Measurements from ENCODE around the gene HSPA1B.
"Not testable (repeated sequence)": the region's sequence is repeated elsewhere in the genome, so short reads cannot be mapped to it uniquely, and the experiment has no call there.

HSPA1B gene

DNA sequence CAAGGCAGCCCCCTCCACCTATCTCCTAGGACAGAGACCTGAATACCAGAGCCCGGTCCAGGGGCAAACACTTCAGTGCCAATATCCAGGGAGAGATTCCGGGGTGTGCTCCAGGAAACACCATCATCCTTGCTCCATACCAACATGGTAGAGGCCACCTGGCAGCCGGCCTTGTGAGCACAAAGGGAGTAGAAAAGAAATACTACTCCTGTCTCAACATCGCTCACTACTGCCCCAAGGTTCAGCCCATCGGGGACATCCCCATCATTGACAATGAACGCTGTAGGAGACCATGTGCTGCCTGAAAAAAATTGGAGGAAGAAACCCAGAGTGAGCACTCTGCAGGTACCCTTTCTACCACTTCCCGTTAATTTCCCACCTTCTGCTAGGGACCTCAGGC, 33.6 kb downstream of the HSPA1B start:
- no peak for DNase-seq

DNA sequence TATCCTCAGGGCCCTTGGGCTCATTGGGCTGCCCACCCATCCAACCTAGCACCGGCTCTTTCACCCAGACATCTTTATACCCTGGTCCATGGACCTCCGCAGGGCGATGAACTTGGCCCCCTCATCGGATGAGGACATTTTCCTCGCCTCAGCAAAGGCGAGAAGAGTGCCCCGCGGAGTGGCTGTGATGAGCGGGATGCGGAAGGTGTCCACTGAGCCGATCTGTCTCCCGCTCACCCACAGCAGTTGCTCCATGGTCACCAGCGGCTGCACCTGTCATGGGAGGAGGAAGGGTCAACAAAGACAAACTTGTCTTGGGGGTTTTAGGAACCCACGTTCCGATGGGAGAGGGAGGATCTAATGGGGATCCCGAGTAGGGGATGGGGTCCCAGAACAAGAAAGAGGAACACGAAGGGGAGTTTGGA, 34.4 kb downstream of the HSPA1B start:
- DNase-seq: no peak

DNA sequence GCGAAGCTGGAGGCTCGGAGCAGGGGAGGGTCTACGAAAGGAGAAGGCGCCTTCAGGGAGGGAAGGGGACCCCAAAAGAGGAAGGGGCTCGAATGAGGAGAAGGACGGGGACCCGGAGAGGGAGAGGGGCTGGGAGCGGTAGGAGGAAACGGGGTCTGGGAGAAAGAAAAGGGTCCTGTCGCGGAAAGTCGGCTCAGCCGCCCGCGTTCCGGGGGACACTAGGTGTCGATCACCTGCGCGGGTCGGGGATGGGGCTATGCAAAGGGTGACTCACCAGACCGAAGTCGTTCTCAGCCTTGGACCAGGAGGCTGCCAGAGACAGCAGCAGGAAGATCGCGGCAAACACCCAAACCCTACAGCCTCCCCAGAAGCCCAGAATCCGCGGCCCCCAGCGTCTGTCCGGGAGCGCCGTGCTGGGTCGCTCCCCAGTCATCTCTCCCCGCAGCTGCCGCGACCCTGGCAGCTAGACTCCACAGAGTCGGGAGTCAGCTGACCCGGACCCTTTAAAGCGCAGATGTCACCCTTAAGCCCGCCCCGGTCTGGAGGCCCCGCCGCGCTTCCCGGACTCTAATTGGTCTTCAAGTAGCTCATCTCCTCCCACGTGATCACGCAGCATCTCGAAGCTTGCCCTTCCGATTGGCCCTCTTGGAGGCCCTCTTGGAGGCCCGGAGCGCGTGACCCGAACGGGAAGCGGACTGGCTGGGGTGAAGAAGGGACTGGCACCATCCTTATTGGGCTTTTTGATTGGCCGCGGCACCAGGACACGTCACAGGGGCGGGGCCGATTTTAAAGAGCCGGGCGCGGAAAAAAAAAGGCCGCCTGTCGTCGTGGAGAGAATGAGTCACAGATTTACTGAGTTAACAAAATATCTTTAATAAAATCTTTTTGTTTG, 35.1 kb downstream of the HSPA1B start, which contains the start of gene NEU1:
Gene NEU1 (minus strand): TSS at position 478 of the 892 bp plus-strand sequence. CDS start 45 bp downstream, at position 433.
- peak; percentile 98 for DNase-seq

- DNase-seq: not testable (repeated sequence)
Observed at GRCh38 chr6:31864123-31864562, 36.6 kb downstream of the HSPA1B start.

DNA sequence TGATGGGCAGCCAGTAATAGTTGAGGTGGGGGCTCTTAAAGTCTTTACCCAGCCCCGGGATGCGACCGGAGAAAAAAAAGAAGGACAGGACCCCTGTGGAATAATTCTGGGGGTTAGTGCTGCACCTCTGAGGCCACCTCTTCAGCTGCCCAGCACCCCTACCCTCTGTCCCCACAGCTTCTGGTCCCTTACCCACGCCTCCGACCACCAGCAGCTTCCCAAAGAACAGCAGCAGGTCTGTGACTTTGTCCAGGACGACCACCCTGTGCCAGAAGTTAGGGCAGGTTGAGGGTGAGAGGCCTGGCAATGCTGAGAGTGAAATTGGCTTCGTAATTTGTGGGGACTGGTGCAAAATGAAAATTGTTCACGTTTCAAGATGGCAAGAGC, 37.3 kb downstream of the HSPA1B start:
- no peak for DNase-seq

GRCh38 chr6:31865205-31866118, 37.9 kb downstream of the HSPA1B start:
- no peak for DNase-seq

- not testable (repeated sequence) for DNase-seq
Observed at GRCh38 chr6:31868658-31868971, 41.1 kb downstream of the HSPA1B start.

DNA sequence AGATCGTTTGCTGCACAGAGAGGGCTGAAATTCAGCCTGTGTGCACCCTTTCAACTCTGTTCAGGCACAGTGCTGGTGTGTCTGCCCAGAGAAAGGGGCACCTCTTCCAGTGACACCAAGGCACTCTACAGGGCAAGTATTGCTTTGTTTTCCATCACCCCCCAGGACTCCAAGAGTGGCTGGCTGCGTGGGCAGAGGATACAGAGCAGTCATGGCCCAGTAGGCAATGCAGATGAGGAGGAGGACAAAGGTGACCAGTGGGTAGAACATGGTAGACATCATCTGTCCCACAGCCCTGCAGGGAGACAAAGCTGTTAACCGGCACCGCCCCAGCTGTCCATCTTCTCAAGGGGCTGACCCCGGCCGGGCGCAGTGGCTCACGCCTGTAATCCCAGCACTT, 41.8 kb downstream of the HSPA1B start:
- no peak for DNase-seq

GRCh38 chr6:31870385-31870921, 42.9 kb downstream of the HSPA1B start:
- no peak for DNase-seq

DNA sequence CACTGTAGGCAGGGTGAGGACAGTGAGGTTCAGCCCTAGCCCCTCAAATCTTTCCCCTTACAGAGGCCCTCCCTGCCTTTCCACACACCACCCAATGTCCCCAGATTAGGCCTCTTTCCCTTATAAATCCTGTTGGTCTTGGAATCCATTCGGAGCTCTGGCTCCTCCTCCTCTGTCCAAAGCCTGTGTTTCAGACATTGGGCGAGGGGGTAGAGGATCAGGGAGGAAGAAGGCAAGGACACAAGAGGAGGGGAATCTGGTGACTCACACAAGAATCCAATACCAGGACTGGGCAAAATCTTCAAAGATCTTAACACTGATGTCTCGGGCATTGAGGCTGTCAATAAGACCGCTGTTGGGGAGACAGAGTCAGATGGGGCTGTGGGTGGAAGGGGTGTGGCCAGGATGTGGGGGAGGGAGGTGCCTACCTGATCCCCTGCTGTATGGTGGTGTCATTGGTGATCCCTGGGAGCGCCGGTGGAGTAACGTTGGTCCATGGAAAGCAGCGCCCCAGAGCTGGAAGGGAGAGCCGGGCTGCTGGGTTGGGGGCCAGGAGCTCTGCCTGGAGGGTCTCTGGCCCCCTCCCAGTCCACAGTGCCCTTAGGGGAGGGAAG, 43.6 kb downstream of the HSPA1B start:
- no peak for DNase-seq

- DNase-seq: no peak
Observed at GRCh38 chr6:31874084-31874670, 46.6 kb downstream of the HSPA1B start.

- no peak for DNase-seq
Observed at GRCh38 chr6:31874836-31875572, 47.5 kb downstream of the HSPA1B start.

DNA sequence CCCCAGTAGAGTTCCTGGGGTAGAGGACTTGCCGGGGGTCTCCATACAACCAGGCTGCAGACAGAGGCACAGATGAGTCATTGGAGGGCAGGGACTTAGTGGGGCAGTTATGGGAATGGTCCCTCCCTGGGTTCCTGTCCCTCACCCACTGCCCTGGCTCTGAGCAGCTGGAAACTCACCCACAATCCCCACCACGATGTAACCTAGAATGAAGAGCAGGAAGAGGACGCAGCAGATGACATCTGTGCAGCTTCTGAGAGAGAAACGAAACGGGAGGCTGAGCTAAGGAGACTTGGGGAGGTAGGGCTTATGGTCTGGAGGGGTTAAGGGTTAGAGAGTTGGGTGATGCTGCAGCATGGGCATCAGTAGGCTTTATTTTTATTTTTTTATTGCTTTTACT, 48.3 kb downstream of the HSPA1B start:
- no peak for DNase-seq

DNA sequence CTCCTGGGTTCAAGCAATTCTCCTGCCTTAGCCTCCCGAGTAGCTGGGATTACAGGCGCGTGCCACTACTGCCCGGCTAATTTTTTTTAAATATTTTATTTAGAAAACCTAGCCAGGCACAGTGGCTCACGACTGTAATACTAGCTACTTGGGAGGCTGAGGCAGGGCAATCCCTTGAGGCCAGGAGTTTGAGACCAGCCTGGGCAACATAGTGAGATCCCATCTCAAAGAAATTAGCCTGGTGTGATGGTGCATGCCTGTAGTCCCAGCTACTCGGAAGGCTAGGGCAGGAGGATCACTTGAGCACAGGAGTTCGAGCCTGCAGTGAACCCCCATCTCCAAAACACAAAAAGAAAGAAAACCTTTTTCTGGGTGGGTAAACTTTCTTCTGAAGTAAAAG, 48.8 kb downstream of the HSPA1B start:
- DNase-seq: no peak

DNA sequence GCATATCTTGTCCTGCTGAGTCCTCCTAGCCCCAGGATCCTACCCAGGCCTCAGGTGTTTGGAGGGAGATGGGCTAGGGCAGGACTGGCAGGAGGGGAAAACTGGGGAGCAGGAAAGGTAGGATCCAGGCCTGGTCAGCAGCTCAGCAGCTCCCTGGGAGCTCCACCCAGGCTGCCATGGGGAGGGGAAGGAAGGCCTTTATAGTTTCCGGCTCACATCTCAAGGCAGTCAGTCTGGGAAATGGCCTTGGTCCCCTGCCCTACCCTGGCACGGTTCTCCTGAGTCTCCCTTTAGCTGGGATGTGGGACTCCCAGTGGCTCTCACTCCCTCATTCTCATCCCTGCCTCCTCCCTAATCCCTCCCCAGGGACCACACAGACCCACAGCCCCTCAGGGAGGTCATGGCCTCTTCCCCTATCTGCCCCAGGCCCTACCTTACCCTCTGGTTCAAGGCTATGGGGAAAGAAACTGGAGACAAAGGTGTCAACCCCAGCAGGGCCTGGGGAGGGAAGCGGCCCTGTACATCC, 49.6 kb downstream of the HSPA1B start:
- DNase-seq: no peak

- peak; percentile 1 for DNase-seq
Observed at GRCh38 chr6:31877651-31878161, 50.2 kb downstream of the HSPA1B start.

DNA sequence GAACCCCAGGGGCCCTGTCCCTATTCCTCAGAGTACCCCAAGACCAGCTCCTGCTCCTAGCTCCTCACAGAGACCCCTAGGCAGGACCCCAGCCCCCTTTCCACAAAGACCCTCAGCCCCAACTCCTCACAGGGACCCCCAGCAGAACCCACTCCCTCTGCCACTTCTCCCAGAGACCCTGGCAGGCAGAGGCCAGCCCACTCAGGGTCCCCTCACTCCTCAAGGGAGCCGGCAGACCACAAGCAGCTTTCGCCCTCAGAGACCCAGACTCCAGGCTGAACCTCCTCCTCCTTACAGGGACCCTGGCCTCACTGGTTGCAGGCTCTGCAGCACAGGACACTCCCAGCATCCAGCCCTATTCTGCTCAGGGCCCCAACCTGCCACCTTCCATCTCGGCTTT, 50.7 kb downstream of the HSPA1B start:
- DNase-seq: no peak

GRCh38 chr6:31878726-31879125, 51.2 kb downstream of the HSPA1B start, which contains the start of gene SLC44A4:
Gene SLC44A4 (minus strand): TSS chr6:31878997. CDS start chr6:31878980, 17 bp downstream.
- DNase-seq: no peak

GRCh38 chr6:31879143-31879542, 51.6 kb downstream of the HSPA1B start:
- no peak for DNase-seq

Data from NCI-H1092 treated with DMSO at 0.1 percent for 48 hours (cell line).